HG03139 (cell line): ENCODE results near the gene MYT1.
"Not testable (repeated sequence)": the region's sequence is repeated elsewhere in the genome, so short reads cannot be mapped to it uniquely, and the experiment has no call there.

Experiments
- ATAC-seq: cut with Tn5 transposase; IDR thresholded peaks from one replicate; pipeline ENCODE4 v1.9.1; 2021; ENCODE audit not compliant: unreplicated experiment

The MYT1 gene

GRCh38 chr20:64166721-64167615, 2.7 kb downstream of the MYT1 start:
- ATAC-seq = no peak

- no peak for ATAC-seq
Measured at GRCh38 chr20:64167676-64168075, 3.4 kb downstream of the MYT1 start.

GRCh38 chr20:64168381-64169090, 4.3 kb downstream of the MYT1 start:
- ATAC-seq = no peak

- no peak for ATAC-seq
Measured at GRCh38 chr20:64169091-64169560, 4.9 kb downstream of the MYT1 start.

- no peak for ATAC-seq
Measured at GRCh38 chr20:64171211-64171610, 7.0 kb downstream of the MYT1 start.

- no peak for ATAC-seq
Measured at GRCh38 chr20:64173116-64173515, 8.9 kb downstream of the MYT1 start.

GRCh38 chr20:64176551-64176950, 12.3 kb downstream of the MYT1 start:
- ATAC-seq = no peak

GRCh38 chr20:64176971-64177370, 12.7 kb downstream of the MYT1 start:
- no peak for ATAC-seq

GRCh38 chr20:64177384-64177783, 13.1 kb downstream of the MYT1 start:
- no peak for ATAC-seq

- ATAC-seq = no peak
Measured at GRCh38 chr20:64177787-64178186, 13.5 kb downstream of the MYT1 start.

GRCh38 chr20:64178925-64179324, 14.7 kb downstream of the MYT1 start:
- ATAC-seq = not testable (repeated sequence)

GRCh38 chr20:64179805-64180204, 15.6 kb downstream of the MYT1 start:
- ATAC-seq = no peak

GRCh38 chr20:64180673-64181072, 16.4 kb downstream of the MYT1 start:
- no peak for ATAC-seq

- ATAC-seq = no peak
Measured at GRCh38 chr20:64181391-64181790, 17.1 kb downstream of the MYT1 start.

GRCh38 chr20:64182146-64182865, 18.1 kb downstream of the MYT1 start:
- ATAC-seq = no peak

- no peak for ATAC-seq
Measured at GRCh38 chr20:64183313-64183712, 19.1 kb downstream of the MYT1 start.

- no peak for ATAC-seq
Measured at GRCh38 chr20:64184795-64185194, 20.5 kb downstream of the MYT1 start.

- no peak for ATAC-seq
Measured at GRCh38 chr20:64185276-64185900, 21.1 kb downstream of the MYT1 start.

- ATAC-seq = no peak
Measured at GRCh38 chr20:64186071-64186598, 21.9 kb downstream of the MYT1 start.

- not testable (repeated sequence) for ATAC-seq
Measured at GRCh38 chr20:64187213-64187612, 23.0 kb downstream of the MYT1 start.

GRCh38 chr20:64188091-64188490, 23.8 kb downstream of the MYT1 start:
- ATAC-seq = no peak
